ENCODE data around the gene INPP5E.

GRCh38 chr9:136470792-136471469 is 31.3 kb upstream of the INPP5E start:
- TF ChIP-seq CTCF (IDR thresholded peaks at IDR 0.05) (no peak), POLR2A (IDR thresholded peaks at IDR 0.05) (no peak)

All from right lobe of liver (tissue), 4 donors.